ENCODE results near the gene TMEM51. TPM values are rescaled to one million over a fixed set of nuclear protein-coding genes. Genes with fewer than 3 reads are reported as not detected.

Gene TMEM51
- total RNA-seq, 2 experiments from 2014 or later: 0.18 to 0.23 TPM

DNA sequence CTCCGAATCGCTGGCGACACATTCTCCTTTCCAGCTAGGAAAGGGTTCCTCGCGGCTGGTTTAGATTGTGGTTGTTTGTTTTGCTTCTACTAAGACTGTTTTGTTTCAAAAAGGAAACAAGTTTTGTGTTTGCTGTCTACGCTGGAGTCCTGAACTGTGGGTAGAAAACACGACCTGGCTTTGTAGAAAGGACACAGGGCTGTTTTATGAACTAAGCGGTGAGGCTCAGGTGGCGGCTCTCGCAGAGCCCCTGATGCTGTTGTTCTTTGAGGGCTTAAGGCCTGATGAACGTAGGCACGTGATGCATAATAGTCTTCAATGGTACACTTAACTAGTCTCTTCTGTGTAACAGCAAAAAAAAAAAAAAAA, 66.5 kb downstream of the TMEM51 start:
- Mint-ChIP-seq H3K9me3 (ENCODE audit: insufficient read depth) (peaks cover 8% of the 10 kb centered on the region), H3K27me3 (ENCODE audit: low read depth) (peaks cover 20% of the 10 kb centered on the region), H3K4me3 (no peak overlapping the region), H3K36me3 (ENCODE audit: low read depth) (no peaks in the 10 kb centered on the region), H3K4me1 (ENCODE audit: low read depth) (peaks cover 13% of the 10 kb centered on the region), H3K27ac (no peak overlapping the region)
- DNase-seq: no peak
- POLR2A ChIA-PET: interaction anchor here (0.8 kb wide), 1 partner anchor 12 kb away, joined by 3 read pairs; no protein-coding TSS in a partner anchor
- ATAC-seq: no peak
- CTCF ChIA-PET: interaction anchor here (0.9 kb wide), 1 partner anchor 9 kb away, joined by 3 read pairs; no protein-coding TSS in a partner anchor

- H3K9me3 Mint-ChIP-seq (ENCODE audit: insufficient read depth): peaks cover 8% of the 10 kb centered on the region
- ChIA-PET CTCF (interaction anchor here (0.9 kb wide), 1 partner anchor 10 kb away, joined by 3 read pairs; no protein-coding TSS in a partner anchor), POLR2A (interaction anchor here (0.8 kb wide), 1 partner anchor 13 kb away, joined by 3 read pairs; no protein-coding TSS in a partner anchor)
- no peak for DNase-seq
- ATAC-seq: no peak
- no peak overlapping the region for H3K4me3 Mint-ChIP-seq
- peaks cover 13% of the 10 kb centered on the region for H3K4me1 Mint-ChIP-seq (ENCODE audit: low read depth)
- no peak overlapping the region for H3K27ac Mint-ChIP-seq
- H3K36me3 Mint-ChIP-seq (ENCODE audit: low read depth): no peaks in the 10 kb centered on the region
- peaks cover 20% of the 10 kb centered on the region for H3K27me3 Mint-ChIP-seq (ENCODE audit: low read depth)
Observed at GRCh38 chr1:15220825-15221431, 67.4 kb downstream of the TMEM51 start.

- Mint-ChIP-seq H3K36me3 (ENCODE audit: low read depth) (no peaks in the 10 kb centered on the region), H3K9me3 (ENCODE audit: insufficient read depth) (peaks cover 8% of the 10 kb centered on the region), H3K4me3 (no peak overlapping the region), H3K27ac (no peak overlapping the region), H3K4me1 (ENCODE audit: low read depth) (peaks cover 12% of the 10 kb centered on the region), H3K27me3 (ENCODE audit: low read depth) (peaks cover 17% of the 10 kb centered on the region)
- ChIA-PET POLR2A (no interaction called here), CTCF (interaction anchor here (0.7 kb wide), 1 partner anchor 1022 kb away, joined by 4 read pairs; no protein-coding TSS in a partner anchor)
- DNase-seq (no peak), ATAC-seq (no peak)
Observed at GRCh38 chr1:15222653-15223303, 69.2 kb downstream of the TMEM51 start.

- DNase-seq: no peak
- POLR2A ChIA-PET: no interaction called here
- H3K27me3 Mint-ChIP-seq (ENCODE audit: low read depth): peaks cover 12% of the 10 kb centered on the region
Observed at GRCh38 chr1:15224259-15224869, 70.8 kb downstream of the TMEM51 start.

GRCh38 chr1:15224974-15225373, 71.4 kb downstream of the TMEM51 start:
- POLR2A ChIA-PET: no interaction called here
- Mint-ChIP-seq H3K4me3 (no peak overlapping the region), H3K9me3 (ENCODE audit: insufficient read depth) (no peaks in the 10 kb centered on the region), H3K27me3 (ENCODE audit: low read depth) (peaks cover 14% of the 10 kb centered on the region), H3K36me3 (ENCODE audit: low read depth) (no peaks in the 10 kb centered on the region), H3K27ac (no peak overlapping the region), H3K4me1 (ENCODE audit: low read depth) (no peaks in the 10 kb centered on the region)
- CTCF ChIA-PET: no interaction called here
- DNase-seq (no peak), ATAC-seq (no peak)

More at GRCh38 chr1:15224259-15224869, 70.8 kb downstream of the TMEM51 start:
- no peak for ATAC-seq
- no peak overlapping the region for H3K4me3 Mint-ChIP-seq
- CTCF ChIA-PET: no interaction called here
- no peak overlapping the region for H3K27ac Mint-ChIP-seq
- no peaks in the 10 kb centered on the region for H3K4me1 Mint-ChIP-seq (ENCODE audit: low read depth)
- H3K9me3 Mint-ChIP-seq (ENCODE audit: insufficient read depth): peaks cover under 1% of the 10 kb centered on the region
- no peaks in the 10 kb centered on the region for H3K36me3 Mint-ChIP-seq (ENCODE audit: low read depth)

- CTCF ChIA-PET: interaction anchor here (0.9 kb wide), 1 partner anchor 80 kb away, joined by 4 read pairs; no protein-coding TSS in a partner anchor
- Mint-ChIP-seq H3K36me3 (ENCODE audit: low read depth) (no peaks in the 10 kb centered on the region), H3K9me3 (ENCODE audit: insufficient read depth) (no peaks in the 10 kb centered on the region), H3K4me1 (ENCODE audit: low read depth) (no peaks in the 10 kb centered on the region), H3K27me3 (ENCODE audit: low read depth) (peaks cover 14% of the 10 kb centered on the region), H3K4me3 (no peak overlapping the region), H3K27ac (no peak overlapping the region)
- DNase-seq (no peak), ATAC-seq (no peak)
- POLR2A ChIA-PET: no interaction called here
Observed at GRCh38 chr1:15225461-15225860, 71.9 kb downstream of the TMEM51 start.

DNA sequence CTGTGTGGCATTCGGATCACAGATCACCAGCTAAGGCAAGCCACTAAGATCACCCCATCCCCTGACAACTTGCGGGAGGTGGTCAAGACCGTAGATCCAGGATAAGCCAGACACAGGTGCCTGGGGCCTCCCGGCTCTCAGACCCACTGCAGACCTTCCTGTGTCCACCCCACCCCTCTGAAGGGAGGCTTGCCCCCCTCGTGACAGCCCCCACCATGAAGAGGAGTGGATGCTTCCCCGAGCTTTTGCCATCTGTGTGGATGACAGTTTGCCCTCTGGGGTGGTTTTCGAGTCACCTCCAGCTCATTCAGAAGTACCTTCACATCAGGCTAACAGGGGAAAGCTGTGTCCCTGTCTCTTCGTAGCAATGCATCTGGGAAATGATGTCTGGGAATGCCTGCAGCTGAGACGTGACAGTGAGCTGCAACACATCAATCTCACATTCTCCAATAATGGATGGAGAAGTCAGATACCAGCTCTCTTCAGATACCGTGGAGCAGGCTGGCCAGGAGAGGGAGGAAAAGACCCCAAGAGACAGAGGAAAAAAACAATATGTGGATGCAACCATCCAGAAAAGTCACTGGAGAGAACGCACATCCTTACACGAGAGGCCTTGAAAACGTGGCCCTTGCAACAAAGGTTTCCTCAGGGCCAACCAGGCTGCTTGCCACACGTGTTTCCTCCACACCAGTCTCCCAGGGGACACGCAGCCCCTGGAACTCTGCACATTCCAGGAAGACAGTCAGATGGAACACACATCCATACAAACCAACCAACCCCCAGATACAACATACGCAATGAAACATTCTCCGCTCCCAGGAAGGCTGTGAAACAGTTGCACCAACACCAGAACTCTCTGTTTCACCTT, 73.1 kb downstream of the TMEM51 start:
- Mint-ChIP-seq H3K4me1 (ENCODE audit: low read depth) (peaks cover 7% of the 10 kb centered on the region), H3K27me3 (ENCODE audit: low read depth) (peaks cover 14% of the 10 kb centered on the region), H3K4me3 (no peak overlapping the region), H3K27ac (no peak overlapping the region), H3K9me3 (ENCODE audit: insufficient read depth) (no peaks in the 10 kb centered on the region), H3K36me3 (ENCODE audit: low read depth) (no peaks in the 10 kb centered on the region)
- no peak for ATAC-seq
- POLR2A ChIA-PET: no interaction called here
- DNase-seq: no peak
- CTCF ChIA-PET: interaction anchor here (0.9 to 1.1 kb wide), 2 partner anchors 79 to 99 kb away, joined by 3 to 4 read pairs; no protein-coding TSS in a partner anchor

GRCh38 chr1:15229707-15230131, 76.2 kb downstream of the TMEM51 start:
- no peak for ATAC-seq
- H3K27ac Mint-ChIP-seq: no peak overlapping the region
- H3K9me3 Mint-ChIP-seq (ENCODE audit: insufficient read depth): no peaks in the 10 kb centered on the region
- no peak for DNase-seq
- POLR2A ChIA-PET: no interaction called here
- CTCF ChIA-PET: no interaction called here
- H3K4me3 Mint-ChIP-seq: no peak overlapping the region
- no peaks in the 10 kb centered on the region for H3K36me3 Mint-ChIP-seq (ENCODE audit: low read depth)
- peaks cover 17% of the 10 kb centered on the region for H3K4me1 Mint-ChIP-seq (ENCODE audit: low read depth)
- peaks cover 12% of the 10 kb centered on the region for H3K27me3 Mint-ChIP-seq (ENCODE audit: low read depth)

DNA sequence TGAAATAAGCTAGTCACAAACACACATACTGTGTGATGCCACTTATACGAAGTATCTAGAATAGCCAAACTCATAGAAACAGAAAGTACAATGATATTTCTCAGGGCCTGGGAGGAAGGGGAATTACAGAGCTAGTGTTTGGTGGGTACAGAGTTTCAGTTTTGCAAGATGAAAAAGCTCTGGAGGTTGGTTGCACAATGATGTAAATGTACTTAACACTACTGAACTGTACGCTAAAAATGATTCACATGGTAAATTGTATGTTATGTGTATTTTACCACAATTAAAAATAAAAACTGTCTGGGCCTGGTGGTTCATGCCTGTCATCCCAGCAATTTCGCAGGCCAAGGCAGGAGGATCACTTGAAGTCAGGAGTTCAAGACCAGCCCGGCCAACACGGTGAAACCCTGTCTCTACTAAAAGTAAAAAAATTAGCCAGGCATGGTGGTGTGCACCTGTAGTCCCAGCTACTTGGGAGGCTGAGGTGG, 78.2 kb downstream of the TMEM51 start:
- no peak for DNase-seq
- Mint-ChIP-seq H3K36me3 (ENCODE audit: low read depth) (no peaks in the 10 kb centered on the region), H3K9me3 (ENCODE audit: insufficient read depth) (no peaks in the 10 kb centered on the region), H3K4me3 (no peak overlapping the region), H3K4me1 (ENCODE audit: low read depth) (peaks cover 17% of the 10 kb centered on the region), H3K27ac (no peak overlapping the region), H3K27me3 (ENCODE audit: low read depth) (peaks cover 23% of the 10 kb centered on the region)
- POLR2A ChIA-PET: interaction anchor here (0.7 to 0.8 kb wide), 3 partner anchors 16 to 917 kb away, joined by 3 to 4 read pairs (median 3); no protein-coding TSS in a partner anchor
- ATAC-seq: peak; percentile 79
- CTCF ChIA-PET: interaction anchor here (0.8 to 1.3 kb wide), 7 partner anchors 8 to 40 kb away, joined by 3 read pairs; no protein-coding TSS in a partner anchor

GRCh38 chr1:15233689-15234088, 80.1 kb downstream of the TMEM51 start:
- ChIA-PET CTCF (interaction anchor here (1.9 kb wide), 1 partner anchor 38 kb away, joined by 5 read pairs; no protein-coding TSS in a partner anchor), POLR2A (no interaction called here)
- H3K27me3 Mint-ChIP-seq (ENCODE audit: low read depth): peaks cover 23% of the 10 kb centered on the region
- ATAC-seq (no peak), DNase-seq (no peak)
- no peaks in the 10 kb centered on the region for H3K9me3 Mint-ChIP-seq (ENCODE audit: insufficient read depth)
- H3K4me3 Mint-ChIP-seq: no peak overlapping the region
- no peak overlapping the region for H3K27ac Mint-ChIP-seq
- H3K4me1 Mint-ChIP-seq (ENCODE audit: low read depth): peaks cover 17% of the 10 kb centered on the region
- H3K36me3 Mint-ChIP-seq (ENCODE audit: low read depth): no peaks in the 10 kb centered on the region

DNA sequence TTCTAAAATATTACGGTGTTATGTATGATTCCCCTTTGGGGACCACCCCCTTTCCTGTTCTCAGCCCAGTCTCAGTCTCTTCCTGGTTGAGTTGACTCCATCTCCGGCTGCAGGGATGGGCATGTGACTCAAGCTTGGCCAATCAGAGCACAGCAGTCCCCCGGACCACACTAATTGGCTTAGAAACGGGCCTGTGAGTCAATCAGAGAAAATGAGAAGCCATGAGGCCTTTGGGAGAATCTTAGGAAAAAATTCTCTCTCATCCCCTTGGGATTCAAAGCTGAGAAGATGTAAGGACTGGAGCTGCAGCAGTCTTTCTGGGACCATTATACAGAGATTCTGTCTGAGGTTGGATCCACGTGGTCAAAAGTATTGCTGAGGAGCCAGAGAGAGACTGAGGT, 82.8 kb downstream of the TMEM51 start:
- no peaks in the 10 kb centered on the region for H3K9me3 Mint-ChIP-seq (ENCODE audit: insufficient read depth)
- H3K4me1 Mint-ChIP-seq (ENCODE audit: low read depth): peaks cover 13% of the 10 kb centered on the region
- H3K27me3 Mint-ChIP-seq (ENCODE audit: low read depth): peaks cover 28% of the 10 kb centered on the region
- H3K27ac Mint-ChIP-seq: no peak overlapping the region
- ChIA-PET CTCF (no interaction called here), POLR2A (no interaction called here)
- no peaks in the 10 kb centered on the region for H3K36me3 Mint-ChIP-seq (ENCODE audit: low read depth)
- ATAC-seq (no peak), DNase-seq (no peak)
- no peak overlapping the region for H3K4me3 Mint-ChIP-seq

All from activated CD8-positive, alpha-beta T cell treated with anti-CD3 and anti-CD28 coated beads, Interleukin-2, amount 10 ng/mL, durations not matched to agents 7 days and 5 days (primary cell).